Stomach (tissue), 9 donors: Measurements from ENCODE around the gene SMIM29. TPM values are rescaled to one million over a fixed set of nuclear protein-coding genes. Genes with fewer than 3 reads are reported as not detected.

Experiments used
- DNase-seq, 2 donors: peaks; one replicate each; pipeline versions ENCODE4 v3.0.0 to v3.0.0-alpha.2; 2013 to 2019
- H3K27ac ChIP-seq, 5 donors: fragments of 200-600 bp in 4 of 5; sonication (generic) in 4 of 5; one replicate each; pipeline ENCODE4 v1.5.1; 2013 to 2019; ENCODE audit warnings: mild to moderate bottlenecking in 1 of 5, moderate library complexity in 1 of 5
- H3K27me3 ChIP-seq, 3 donors: fragments of 200-600 bp; sonication (generic); one replicate each; pipeline ENCODE4 v1.5.1; 2017 to 2019; ENCODE audit warnings: mixed run types in 1 of 3
- H3K36me3 ChIP-seq, 4 donors: fragments of 200-600 bp; sonication (generic); 1 replicate in 3 of 4; 2 replicates in 1 of 4; pipeline ENCODE4 v1.5.1; 2016 to 2019
- H3K4me1 ChIP-seq, 4 donors: fragments of 200-600 bp; sonication (generic); one replicate each; pipeline ENCODE4 v1.5.1; 2016 to 2019
- H3K4me3 ChIP-seq, 4 donors: fragments of 200-600 bp; sonication (generic) in 3 of 4; one replicate each; pipeline ENCODE4 v1.5.1; 2016 to 2019; ENCODE audit warnings: mild to moderate bottlenecking in 1 of 4
- H3K9me3 ChIP-seq, 4 donors: fragments of 200-600 bp; sonication (generic); one replicate each; pipeline ENCODE4 v1.5.1; 2016 to 2019
- EP300 ChIP-seq: sonication (generic); formaldehyde crosslinking; IDR thresholded peaks from one replicate; pipeline ENCODE4 v1.6.1; 2017; ENCODE audit warnings: antibody characterized with exemption
- POLR2A ChIP-seq, 4 donors: fragments of 450-650 bp; IDR thresholded peaks; one replicate each; pipeline ENCODE4 v1.6.1; 2016; ENCODE audit warnings: antibody characterized with exemption in 4 of 4, control low read depth in 2 of 4, mild to moderate bottlenecking in 1 of 4, moderate library complexity in 1 of 4
- POLR2AphosphoS5 ChIP-seq, 3 donors: sonication (generic); formaldehyde crosslinking; IDR thresholded peaks; one replicate each; pipeline ENCODE4 v1.6.1; 2016; ENCODE audit warnings: antibody characterized with exemption in 3 of 3
- WGBS, 5 donors: extraction: QIAGEN DNeasy Blood & Tissue Kit in 3 of 5; methylation state at CpG; one replicate each; pipeline versions ENCODE4 v1.1.5 to v1.1.7; 2013 to 2018; 5-methylcytosine and 5-hydroxymethylcytosine counted together
- intact Hi-C: fragments of 100-400 bp; cut with DNase I; formaldehyde crosslinking; loops from one replicate; pipeline ENCODE4 v1.15.1; 2023; ENCODE audit warnings: low total_unique reads
- polyA plus RNA-seq, 3 donors: library from polyadenylated mRNA; stranded (reverse); fragments of 200-250 nt; gene quantifications; one replicate each; pipeline ENCODE4 v1.2.3, GENCODE V29; 2013
- total RNA-seq, 5 donors: library from RNA; depleted of rRNA; stranded (reverse); fragments of >200 nt; gene quantifications; one replicate each; pipeline versions ENCODE4 v1.1.0 to v1.2.3, GENCODE V29; 2014 to 2016
- TF ChIP-seq, protein P1 (sequence below), 7 experiments: fragments of 450-650 bp in 4 of 7; fragments of 200-600 bp in 3 of 7; sonication (generic) in 3 of 7; IDR thresholded peaks; one replicate each; pipeline ENCODE4 v1.5.1; 2016 to 2019; ENCODE audit warnings: antibody characterized with exemption in 7 of 7, control low read depth in 2 of 7, mild to moderate bottlenecking in 1 of 7
- donor health status: healthy with polysubstance abuse.
- donor health status: Bipolar disorder and iron deficiency.
- donor health status: healthy.

SMIM29 gene
- total and polyA plus RNA-seq, 8 donors: 2.8 to 49.1 (median 26.7) TPM

DNA sequence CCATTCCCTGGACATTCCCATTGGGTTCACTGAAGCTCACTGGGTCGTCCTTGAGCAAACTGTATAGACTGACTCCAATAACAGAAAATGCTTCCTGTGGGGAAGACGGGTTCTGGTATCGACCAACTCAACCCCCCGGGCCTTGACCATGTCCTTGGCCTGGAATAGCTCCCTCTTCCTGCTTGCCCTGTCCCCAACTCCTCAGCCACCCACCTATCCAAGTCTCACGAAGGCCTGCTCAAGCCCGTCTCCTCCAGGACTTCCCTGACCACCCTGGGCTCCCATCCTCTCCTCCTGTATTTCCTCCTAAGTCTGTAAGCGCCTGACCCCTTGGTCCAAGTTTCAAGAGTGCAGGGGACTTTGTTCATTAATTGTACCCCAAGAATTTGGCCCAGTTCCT, 14.9 kb downstream of the SMIM29 start:
- TF ChIP-seq, protein P1, sequence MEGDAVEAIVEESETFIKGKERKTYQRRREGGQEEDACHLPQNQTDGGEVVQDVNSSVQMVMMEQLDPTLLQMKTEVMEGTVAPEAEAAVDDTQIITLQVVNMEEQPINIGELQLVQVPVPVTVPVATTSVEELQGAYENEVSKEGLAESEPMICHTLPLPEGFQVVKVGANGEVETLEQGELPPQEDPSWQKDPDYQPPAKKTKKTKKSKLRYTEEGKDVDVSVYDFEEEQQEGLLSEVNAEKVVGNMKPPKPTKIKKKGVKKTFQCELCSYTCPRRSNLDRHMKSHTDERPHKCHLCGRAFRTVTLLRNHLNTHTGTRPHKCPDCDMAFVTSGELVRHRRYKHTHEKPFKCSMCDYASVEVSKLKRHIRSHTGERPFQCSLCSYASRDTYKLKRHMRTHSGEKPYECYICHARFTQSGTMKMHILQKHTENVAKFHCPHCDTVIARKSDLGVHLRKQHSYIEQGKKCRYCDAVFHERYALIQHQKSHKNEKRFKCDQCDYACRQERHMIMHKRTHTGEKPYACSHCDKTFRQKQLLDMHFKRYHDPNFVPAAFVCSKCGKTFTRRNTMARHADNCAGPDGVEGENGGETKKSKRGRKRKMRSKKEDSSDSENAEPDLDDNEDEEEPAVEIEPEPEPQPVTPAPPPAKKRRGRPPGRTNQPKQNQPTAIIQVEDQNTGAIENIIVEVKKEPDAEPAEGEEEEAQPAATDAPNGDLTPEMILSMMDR (IDR thresholded peaks at IDR 0.05): no peak
- TF ChIP-seq EP300 (no peak), POLR2AphosphoS5 (IDR thresholded peaks at IDR 0.05) (no peak), POLR2A (IDR thresholded peaks at IDR 0.05) (no peak)
- DNase-seq: peak in 1 of 2 donors; percentile 3
- H3K4me3 ChIP-seq: no peak overlapping the region
- H3K27ac ChIP-seq: peak overlapping the region in 3 of 5 donors; percentile 91 to 94 (median 93)
- H3K4me1 ChIP-seq: peaks cover 22 to 30% (median 26%) of the 10 kb centered on the region in 4 donors
- 90 to 94% (median 91%) methylated on average over 7 of the region's 7 CpGs for WGBS, 5 donors
- no peaks in the 10 kb centered on the region for H3K9me3 ChIP-seq
- H3K36me3 ChIP-seq: no peaks in the 10 kb centered on the region
- H3K27me3 ChIP-seq: no peaks in the 10 kb centered on the region
- intact Hi-C loops: no loop called here

DNA sequence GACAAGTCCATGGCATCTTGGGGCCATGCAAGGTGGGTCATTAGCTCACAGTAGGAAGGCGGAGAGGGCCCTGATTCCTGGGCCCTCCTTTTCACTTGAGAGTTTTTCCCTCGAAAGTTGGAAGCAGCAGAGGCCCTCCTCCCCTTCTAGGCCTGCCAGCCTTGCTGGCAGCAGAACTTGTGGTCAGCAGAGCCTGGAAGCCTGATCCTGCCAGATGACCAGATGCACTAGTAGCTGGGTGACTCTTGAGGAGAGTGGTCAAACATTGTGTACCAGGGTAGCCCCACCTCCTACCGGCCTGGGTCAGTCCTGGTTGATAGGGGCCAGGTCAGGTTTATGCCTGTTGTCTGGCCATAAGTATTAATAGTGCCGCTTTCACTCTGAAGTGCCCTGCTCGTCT, 15.9 kb downstream of the SMIM29 start:
- TF ChIP-seq, protein P1 (IDR thresholded peaks at IDR 0.05): no peak
- TF ChIP-seq POLR2AphosphoS5 (IDR thresholded peaks at IDR 0.05) (no peak), POLR2A (IDR thresholded peaks at IDR 0.05) (no peak), EP300 (no peak)
- DNase-seq: no peak

DNA sequence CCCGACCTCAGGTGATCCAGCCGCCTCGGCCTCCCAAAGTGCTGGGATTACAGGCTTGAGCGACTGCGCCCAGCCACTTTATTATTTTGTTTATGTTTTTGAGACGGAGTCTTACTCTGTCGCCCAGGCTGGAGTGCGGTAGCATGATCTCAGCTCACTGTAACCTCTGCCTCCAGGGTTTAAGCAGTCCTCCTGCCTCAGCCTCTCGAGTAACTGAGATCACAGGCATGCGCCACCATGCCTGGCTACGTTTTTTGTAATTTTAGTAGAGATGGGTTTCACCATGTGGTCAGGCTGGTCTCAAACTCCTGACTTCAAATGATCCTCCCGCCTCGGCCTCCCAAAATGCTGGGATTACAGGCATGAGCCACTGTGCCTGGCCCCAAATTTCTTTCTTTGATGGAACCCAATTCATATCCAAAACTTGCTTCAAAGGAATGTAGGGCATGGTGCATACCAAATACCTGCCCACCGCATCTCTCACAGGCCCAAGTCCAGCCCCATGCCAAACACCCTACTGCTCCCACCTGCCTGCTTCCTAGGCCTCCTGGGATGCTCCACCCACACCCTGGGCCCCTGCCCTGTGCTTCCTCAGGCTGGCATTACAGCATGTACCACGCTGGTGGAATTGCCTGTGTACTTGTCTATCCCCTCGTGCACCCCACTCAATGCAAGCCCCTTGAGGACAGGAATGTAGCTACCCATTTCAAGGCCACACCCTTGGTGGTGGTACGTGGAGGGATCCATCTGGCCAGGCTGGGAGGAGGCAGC, 17.1 kb downstream of the SMIM29 start:
- intact Hi-C loops: no loop called here
- Histone ChIP-seq H3K4me1 (peaks cover 12 to 23% (median 18%) of the 10 kb centered on the region in 4 donors), H3K27me3 (no peaks in the 10 kb centered on the region), H3K9me3 (no peaks in the 10 kb centered on the region), H3K4me3 (no peak overlapping the region), H3K36me3 (no peaks in the 10 kb centered on the region), H3K27ac (no peak overlapping the region)
- WGBS, 5 donors: 94 to 96% (median 96%) methylated on average over 14 to 17 of the region's 17 CpGs
- TF ChIP-seq POLR2A (IDR thresholded peaks at IDR 0.05) (no peak), EP300 (no peak), POLR2AphosphoS5 (IDR thresholded peaks at IDR 0.05) (no peak)
- TF ChIP-seq, protein P1 (IDR thresholded peaks at IDR 0.05): no peak
- no peak for DNase-seq

More for the DNA sequence above, 15.9 kb downstream of the SMIM29 start:
- H3K27me3 ChIP-seq: no peaks in the 10 kb centered on the region
- intact Hi-C loops: no loop called here
- H3K36me3 ChIP-seq: no peaks in the 10 kb centered on the region
- H3K4me1 ChIP-seq: peaks cover 12 to 21% (median 17%) of the 10 kb centered on the region in 4 donors
- H3K9me3 ChIP-seq: no peaks in the 10 kb centered on the region
- no peak overlapping the region for H3K4me3 ChIP-seq
- 48 to 74% (median 51%) methylated on average over 4 to 5 of the region's 5 CpGs for WGBS, 5 donors
- no peak overlapping the region for H3K27ac ChIP-seq

DNA sequence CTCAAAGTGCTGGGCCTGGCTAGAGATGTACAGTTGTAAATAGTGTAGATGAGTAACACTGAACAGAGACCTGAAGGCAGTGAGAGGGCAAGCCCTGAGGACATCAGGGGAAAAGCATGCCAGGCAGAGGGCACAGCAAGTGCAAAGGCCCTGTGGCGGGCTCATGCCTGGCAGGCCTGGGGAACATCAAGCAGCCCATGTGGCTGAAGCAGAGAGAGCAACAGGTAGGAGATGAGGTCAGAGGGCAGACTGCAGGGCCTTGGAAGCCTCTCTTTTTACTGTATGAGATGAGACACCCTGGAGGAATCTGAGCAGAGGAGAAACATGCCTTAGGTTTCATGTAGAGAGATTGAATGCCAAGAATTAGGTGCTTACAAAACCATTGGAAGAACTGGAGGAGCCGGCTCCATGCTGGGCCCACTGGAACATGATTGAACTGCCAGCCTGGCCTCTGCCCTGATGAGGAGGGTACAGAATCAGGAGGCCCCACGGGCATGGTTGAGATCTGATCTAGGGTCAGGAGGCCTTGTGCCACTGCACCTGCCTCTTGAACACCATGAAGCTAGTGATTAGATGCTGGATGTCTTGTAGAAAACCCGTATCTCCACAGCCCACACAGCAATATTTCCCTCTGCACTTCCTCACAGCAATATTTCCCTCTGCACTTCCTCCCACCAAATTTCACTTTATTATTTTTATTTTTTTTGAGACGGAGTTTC, 18.0 kb downstream of the SMIM29 start:
- Histone ChIP-seq H3K4me3 (no peak overlapping the region), H3K36me3 (no peaks in the 10 kb centered on the region), H3K9me3 (no peaks in the 10 kb centered on the region), H3K4me1 (peaks cover 5 to 15% (median 10%) of the 10 kb centered on the region in 4 donors), H3K27me3 (no peaks in the 10 kb centered on the region), H3K27ac (no peak overlapping the region)
- TF ChIP-seq POLR2A (IDR thresholded peaks at IDR 0.05) (no peak), EP300 (no peak), POLR2AphosphoS5 (IDR thresholded peaks at IDR 0.05) (no peak)
- TF ChIP-seq, protein P1 (IDR thresholded peaks at IDR 0.05): no peak
- no peak for DNase-seq
- 79 to 94% (median 90%) methylated on average over 5 of the region's 5 CpGs for WGBS, 5 donors
- intact Hi-C loops: no loop called here
